A549 treated with DMSO at 1 μM for 4 hours (cell line): ENCODE measurements around the gene RBM27. TPM values are rescaled to one million over a fixed set of nuclear protein-coding genes. Genes with fewer than 3 reads are reported as not detected.

Experiments
- total RNA-seq: library from RNA; stranded (reverse); fragments of 200-300 nt; extraction: Qiagen RNA extraction; gene quantifications from 5 replicates; pipeline ENCODE4 v1.2.3, GENCODE V29; 2022; ENCODE audit warnings: low read depth

RBM27 gene
- 12.7 to 16.8 TPM (median 14.9 TPM) in 5 replicates for total RNA-seq

GRCh38 chr5:146203011-146203871 is at the start of gene RBM27:
Gene RBM27 (plus strand): TSS chr5:146203605. CDS start chr5:146203766, 161 bp downstream.

Other genes with a start within 250 kb of the RBM27 start
- gene PLAC8L1, start 98.0 kb upstream of the RBM27 start, total RNA-seq: 0.42 to 0.57 TPM (median 0.49 TPM) in 3 of 5 replicates, not detected in the others
- 56.1 to 69.0 TPM (median 65.1 TPM) in 5 replicates for gene LARS1, start 21.0 kb upstream of the RBM27 start, total RNA-seq
- gene POU4F3, start 135.2 kb downstream of the RBM27 start, total RNA-seq: 0.05 to 0.19 TPM (median 0.10 TPM) in 4 of 5 replicates, not detected in the other
- gene TCERG1, start 243.7 kb downstream of the RBM27 start, total RNA-seq: 48.3 to 55.9 TPM (median 52.2 TPM) in 5 replicates